ENCODE results near the gene CTSF.

- TF ChIP-seq ZBTB43 (CRISPR knock-in tag; IDR thresholded peaks at IDR 0.05) (no peak), NFATC4 (CRISPR knock-in tag; IDR thresholded peaks at IDR 0.05) (no peak), ATF3 (CRISPR knock-in tag; conservative IDR thresholded peaks at IDR 0.05) (no peak)
- TF ChIP-seq, protein P1, sequence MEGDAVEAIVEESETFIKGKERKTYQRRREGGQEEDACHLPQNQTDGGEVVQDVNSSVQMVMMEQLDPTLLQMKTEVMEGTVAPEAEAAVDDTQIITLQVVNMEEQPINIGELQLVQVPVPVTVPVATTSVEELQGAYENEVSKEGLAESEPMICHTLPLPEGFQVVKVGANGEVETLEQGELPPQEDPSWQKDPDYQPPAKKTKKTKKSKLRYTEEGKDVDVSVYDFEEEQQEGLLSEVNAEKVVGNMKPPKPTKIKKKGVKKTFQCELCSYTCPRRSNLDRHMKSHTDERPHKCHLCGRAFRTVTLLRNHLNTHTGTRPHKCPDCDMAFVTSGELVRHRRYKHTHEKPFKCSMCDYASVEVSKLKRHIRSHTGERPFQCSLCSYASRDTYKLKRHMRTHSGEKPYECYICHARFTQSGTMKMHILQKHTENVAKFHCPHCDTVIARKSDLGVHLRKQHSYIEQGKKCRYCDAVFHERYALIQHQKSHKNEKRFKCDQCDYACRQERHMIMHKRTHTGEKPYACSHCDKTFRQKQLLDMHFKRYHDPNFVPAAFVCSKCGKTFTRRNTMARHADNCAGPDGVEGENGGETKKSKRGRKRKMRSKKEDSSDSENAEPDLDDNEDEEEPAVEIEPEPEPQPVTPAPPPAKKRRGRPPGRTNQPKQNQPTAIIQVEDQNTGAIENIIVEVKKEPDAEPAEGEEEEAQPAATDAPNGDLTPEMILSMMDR (IDR thresholded peaks at IDR 0.05): no peak
Observed at GRCh38 chr11:66595245-66595904, 27.0 kb upstream of the CTSF start.

Measured in WTC11 (cell line).